ENCODE results near the gene TMPRSS5.
"Not testable (repeated sequence)": the region's sequence is repeated elsewhere in the genome, so short reads cannot be mapped to it uniquely, and the experiment has no call there.

The TMPRSS5 gene

DNA sequence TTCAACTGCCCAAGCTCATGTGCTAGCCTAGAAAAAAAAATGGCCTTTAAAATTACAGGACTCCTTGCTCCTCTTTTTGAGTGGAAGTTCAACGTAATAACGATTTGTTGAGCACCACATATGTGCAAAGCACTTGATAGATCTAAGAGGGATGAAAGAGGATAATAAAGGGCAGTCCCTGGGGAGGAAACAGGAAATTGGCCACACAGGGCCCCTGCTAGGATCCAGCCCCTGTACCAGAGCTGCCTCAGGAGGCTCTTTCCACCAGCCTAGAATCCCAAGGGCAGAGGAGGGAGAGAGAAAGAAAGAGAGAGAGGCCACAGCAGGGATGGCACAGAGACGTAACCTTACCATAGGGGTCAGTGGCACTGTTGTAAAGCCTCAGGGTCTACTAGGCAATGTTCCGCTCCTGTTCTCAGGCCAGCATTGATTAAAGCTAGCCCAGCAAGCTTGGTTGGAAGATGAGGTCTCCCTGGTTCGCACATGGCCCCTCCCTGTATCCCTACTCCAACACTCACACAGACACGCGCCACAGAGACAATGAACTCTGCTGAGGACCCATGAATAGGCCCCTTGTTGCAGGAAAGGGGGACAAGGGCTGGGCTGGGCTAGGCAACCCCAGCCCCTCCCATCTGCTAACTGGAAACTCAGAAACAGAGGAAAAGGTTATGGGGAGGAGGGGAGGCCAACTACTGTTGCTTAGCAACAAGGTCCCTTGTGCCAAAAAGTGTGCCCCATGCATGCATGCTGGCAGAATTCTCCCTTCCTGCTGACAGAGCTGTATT, at the start of gene TMPRSS5:
TSS of gene TMPRSS5 (minus strand) at position 438 of the 785 bp plus-strand sequence. CDS start at position 354, 84 bp downstream.
- no peak for DNase-seq (ENCODE audit: low spot score)

DNA sequence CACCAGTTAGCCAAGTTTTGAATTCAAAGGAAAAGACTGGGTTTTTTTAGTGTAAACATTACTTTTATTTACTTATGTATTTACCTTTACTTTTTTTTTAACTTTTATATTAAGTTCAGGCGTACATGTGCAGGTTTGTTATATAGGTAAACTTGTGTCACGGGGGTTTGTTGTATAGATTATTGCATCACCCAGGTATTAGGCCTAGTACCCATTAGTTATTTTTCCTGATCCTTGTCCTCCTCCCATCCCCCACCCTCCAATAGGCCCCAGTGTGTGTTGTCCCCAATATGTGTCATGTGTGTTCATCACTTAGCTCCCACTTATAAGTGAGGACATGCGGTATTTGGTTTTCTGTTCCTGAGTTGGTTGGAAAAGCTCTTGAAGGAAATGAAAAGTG, 46.8 kb upstream of the TMPRSS5 start:
- DNase-seq (ENCODE audit: low spot score): no peak

DNA sequence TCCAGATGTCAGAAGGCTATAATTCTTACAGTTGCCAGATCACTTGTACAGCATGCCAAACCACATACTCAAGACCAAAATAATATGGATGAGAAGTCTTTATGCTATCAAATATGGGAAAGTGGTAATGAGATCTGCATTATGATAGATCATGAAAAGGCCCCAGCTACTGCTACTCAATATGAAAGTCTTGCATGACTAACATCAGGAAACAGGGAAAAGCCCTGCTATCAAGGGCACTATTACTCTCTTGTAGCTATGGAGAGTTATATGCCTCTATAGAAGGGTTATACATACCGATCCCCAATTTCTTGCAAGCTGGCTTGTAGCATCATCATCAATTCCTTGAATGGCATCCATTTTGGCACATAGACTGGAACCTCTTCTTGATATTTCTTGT, 30.2 kb upstream of the TMPRSS5 start:
- no peak for DNase-seq (ENCODE audit: low spot score)

DNA sequence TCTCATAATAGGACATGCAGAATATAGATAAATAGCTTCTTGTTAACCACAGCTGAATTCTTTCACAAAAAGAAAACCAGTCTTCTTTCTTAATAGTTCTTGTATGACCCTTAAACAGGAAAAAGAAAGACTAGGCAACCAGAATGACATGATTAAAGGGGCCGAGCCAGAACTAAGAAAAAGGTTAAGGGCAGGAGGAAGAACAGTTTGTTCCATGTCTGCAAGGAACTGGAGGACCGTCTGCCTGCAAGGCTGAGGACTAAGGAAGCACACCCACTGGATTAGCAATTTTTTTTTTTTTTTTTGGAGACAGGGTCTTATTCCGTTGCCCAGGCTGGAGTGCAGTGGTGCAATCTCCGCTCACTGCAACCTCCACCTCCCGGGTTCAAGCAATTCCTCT, 26.0 kb upstream of the TMPRSS5 start:
- DNase-seq (ENCODE audit: low spot score): no peak

DNA sequence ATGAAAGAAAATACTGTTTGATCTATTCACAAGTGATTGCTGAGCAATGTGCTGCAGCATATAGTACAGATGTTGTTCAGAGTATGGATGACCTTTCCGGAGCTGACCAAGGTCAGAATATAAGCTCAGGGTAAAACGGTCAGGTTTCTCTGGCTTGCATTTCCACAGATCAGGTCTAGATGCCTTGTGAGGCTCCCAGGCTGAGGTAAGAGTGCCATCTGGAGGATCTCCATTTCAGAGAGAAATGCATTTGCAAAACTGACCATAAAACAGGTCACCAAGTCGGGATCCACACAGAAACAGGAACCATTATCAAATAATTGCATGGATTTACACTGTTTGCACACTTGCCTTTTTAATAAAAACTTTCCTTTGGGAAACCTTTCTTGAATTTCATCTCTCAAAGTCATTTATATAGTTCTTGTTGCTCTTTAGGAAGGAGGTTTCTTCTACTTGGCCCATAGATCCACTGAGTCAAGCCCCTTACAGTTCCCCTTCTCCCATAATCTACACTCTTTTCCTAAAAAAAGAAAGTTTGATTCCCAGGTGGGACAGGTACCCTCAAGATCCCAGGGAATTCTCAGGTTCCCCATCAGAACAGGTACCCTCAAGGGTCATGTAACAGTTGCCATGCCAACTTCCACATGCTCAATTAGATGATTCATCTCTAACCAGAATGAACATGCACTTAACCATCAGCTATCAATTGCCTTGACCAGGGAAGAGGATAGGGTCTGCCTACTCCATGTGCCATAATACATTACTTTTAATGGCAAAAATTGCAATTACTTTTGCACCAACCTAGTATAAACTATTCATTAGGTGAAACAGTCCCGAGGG, 25.0 kb upstream of the TMPRSS5 start:
- DNase-seq (ENCODE audit: low spot score): no peak

DNA sequence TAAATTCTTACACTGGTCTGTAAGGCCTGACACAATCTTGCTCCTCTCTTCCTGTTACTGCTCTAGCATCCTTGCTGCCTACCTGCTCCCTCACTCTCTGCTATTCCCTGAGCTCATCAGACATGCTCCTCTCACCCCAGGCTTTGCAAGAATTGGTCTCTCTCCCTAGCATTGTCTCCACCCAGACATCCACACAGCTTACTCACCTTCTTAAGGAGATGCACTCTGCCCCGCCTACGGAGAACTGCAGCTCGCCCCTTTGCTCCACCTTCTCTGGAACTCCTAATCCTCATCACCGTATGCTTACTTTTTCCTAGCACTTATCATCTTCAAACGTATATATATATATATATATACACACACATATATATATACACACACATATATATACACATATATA, 23.3 kb upstream of the TMPRSS5 start:
- DNase-seq (ENCODE audit: low spot score): no peak

DNA sequence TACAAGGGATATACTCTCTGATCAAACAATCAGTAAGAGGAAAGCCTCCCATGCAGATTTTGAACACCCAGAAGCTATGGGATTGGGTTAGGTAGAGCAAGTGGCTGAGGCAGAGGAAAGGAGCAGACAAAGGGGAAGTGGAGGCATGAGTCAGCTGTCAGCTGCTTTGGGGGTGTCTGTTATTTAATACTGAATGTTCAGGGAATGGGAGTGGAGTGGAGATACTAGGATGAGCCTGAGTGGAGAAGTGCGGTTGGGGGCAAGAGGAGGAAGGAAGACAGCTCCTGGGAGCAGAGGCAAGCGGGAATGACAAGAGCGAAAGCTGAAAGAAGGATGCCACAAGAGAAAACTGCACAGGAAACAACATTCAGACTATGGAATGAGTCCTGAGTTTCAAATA, 22.7 kb upstream of the TMPRSS5 start:
- no peak for DNase-seq (ENCODE audit: low spot score)

DNA sequence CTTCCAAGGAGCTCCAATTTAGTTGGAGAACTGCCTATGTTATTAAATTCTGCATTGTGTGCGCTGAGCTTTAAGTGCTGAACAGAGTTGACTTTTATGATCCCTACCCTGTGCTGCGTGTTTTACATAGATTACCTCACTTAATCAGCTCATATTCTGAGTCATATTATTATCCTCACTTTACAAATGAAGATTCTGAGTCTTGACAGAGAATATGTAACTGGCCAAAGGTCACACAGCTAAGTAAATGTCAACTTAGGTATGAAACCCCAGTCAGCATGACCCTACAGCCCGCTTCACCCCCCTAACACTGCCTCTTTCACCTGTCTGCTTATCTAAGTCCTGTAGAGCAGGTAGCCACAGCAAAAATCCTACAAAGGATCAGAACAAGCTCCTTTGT, 19.8 kb upstream of the TMPRSS5 start:
- DNase-seq (ENCODE audit: low spot score): no peak

DNA sequence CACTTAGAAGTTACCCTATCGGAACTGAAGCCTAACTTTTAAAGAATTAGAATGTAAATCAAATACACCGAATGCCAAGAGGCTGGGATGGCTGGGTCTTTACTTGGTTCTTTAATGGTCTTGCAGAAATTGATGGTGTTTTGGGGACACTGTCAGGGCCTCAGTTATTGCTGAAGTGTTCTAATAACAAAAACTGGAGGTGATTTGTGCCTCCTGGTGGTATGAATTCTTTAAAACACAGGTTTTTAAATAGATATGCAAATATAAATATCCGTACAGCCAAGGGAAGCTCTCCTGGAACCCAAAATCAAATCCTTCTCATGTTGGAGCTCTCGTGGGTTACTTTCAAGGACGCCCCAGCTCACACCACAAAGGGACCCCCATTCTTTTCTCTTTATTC, 19.3 kb upstream of the TMPRSS5 start:
- DNase-seq (ENCODE audit: low spot score): no peak

DNA sequence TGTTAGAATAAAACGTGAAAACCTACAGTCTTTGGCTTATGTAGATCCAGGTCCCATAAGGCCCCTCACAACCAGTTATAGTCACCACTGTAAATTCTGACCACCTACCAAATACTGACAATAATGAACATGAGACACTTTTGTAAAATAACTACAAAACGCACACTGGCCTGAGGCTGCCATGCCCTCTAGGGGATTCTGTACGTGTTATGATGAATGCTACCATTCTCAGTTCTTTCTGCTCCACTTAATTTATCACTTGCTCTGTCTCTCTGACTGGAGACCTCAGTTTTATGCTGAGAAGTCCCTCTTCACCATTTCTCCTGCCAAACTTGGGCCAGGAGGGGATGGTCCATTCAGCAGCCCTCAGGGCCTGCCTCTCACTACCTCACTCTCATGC, 18.7 kb upstream of the TMPRSS5 start:
- no peak for DNase-seq (ENCODE audit: low spot score)

DNA sequence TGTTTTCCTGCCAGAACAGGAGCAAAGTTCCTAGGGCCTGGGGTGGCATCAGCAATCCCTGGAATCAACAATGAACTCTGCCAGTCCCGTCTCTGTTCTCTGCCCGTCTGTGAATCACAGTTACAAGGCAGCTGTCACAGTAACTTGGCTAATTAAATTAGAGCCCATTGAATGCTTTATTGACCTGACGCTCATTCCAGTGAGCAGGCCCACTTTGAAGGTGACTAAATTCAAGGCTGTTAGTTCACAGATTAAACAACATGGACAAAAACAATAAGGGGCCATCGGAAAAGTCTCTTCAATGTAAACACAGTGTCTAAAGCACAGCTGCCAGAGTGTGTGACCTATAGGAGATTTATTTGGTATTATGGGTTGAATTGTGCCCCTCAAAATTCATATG, 17.7 kb upstream of the TMPRSS5 start:
- no peak for DNase-seq (ENCODE audit: low spot score)

DNA sequence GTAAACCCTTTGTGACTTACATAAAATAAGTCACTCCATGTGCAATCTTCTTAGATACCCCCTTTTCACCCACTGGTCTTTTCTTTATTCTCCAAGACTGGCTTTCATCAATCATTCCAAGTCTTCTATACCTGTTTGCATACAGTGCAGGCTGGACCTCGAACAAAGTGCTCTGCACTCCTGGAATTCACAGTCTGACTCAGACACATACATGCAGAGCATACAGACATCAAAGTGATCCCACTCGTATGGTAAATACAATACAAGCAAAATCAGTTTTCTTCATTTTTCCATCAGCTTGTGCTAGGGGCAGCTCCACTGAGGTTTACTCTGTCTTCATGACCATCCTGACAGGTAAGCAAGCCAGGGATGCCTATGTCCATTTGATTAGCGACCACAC, 16.8 kb upstream of the TMPRSS5 start:
- no peak for DNase-seq (ENCODE audit: low spot score)

DNA sequence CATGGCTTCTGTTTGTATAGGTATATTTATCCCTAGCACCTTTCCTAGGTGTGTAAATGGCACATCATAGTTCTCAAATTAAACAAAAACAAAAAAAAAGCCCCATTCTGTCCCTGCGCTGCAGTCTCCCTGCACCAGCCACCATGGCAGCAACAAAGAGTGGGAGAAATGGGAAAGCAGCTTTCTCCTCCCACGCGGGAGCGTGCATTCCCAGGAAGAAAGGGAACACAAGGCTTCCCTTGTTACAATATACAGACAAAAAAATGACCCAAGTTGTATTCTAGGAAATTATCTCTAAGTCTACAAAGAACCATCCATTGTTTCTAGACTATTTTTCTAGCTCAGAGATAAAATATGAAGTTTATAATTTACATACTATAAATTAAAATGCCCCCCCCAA, 16.1 kb upstream of the TMPRSS5 start:
- no peak for DNase-seq (ENCODE audit: low spot score)

DNA sequence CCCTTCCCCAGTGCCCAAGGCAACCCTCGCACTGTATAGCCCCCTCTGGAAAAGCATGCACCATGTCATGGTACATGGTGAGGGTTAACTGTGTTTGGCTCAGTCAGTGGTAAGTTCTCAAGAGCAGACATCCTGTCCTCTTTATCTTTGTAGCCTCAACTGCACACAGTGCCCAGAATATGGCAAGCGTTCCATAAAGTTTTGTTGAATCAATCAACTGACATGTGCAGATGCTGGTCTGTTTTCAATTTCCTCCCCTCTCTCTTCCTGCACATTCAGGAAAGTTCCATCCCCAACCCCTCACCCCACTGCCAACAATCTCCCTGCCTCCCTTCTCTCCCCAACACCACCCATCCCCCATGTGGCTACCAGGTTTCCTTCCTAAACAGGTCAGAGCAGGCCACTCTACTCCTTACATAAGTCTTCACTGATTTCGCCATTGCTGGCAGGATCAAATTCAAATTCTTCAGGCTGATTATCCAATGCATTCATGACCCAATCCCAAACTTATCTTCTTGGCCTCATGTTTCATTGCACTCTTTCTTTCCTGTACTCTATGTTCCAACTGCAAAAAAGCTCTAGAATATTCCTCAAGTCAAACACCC, 15.5 kb upstream of the TMPRSS5 start:
- no peak for DNase-seq (ENCODE audit: low spot score)

DNA sequence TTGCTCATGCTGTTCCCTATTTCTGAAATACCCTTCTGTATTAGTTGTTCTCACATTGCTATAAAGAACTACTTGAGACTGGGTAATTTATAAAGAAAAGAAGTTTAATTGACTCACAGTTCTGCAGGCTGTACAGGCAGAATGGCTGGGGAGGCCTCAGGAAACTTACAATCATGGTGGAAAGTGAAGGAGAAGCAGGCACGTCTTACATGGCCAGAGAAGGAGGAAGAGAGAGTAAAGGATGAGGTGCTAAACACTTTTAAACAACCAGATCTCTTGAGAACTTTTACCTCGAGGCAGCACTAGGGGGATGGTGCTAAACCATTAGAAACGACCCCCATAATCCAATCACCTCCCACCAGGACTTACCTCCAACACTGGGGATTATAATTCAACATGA, 14.4 kb upstream of the TMPRSS5 start:
- DNase-seq (ENCODE audit: low spot score): not testable (repeated sequence)

DNA sequence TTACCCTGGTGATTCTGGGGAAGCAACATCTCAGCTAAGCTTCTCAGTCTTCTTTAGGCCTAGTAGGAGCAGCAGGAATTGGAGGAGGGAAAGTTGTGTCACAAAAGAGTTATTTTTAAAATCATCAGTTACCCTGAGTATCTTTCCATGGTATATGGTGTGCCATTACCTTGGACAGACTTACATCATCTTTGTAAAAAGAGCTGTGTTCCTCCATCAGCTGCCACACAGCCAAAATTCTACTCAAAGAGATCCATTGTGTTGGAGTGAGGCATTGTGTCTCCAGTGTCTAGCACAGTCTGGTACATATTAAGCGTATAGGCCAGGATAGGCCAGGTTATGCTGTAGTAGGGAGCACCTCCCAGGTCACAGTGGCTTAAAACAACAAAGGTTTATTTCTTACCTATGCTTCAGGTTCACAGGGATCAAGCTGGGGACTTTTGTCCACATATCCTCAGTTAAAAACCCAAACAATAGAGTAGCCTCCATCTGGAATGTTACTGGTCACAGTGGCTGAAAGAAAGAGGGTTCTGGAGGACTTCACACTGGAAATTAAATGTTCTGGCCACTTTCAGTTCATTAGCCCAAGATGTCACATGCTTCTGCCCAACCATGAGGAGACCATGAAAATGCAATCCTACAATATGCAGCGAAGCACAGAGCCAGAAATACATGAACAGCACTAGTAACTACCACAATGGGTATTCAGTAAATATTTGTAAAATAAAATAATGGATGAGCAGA, 9.9 kb upstream of the TMPRSS5 start:
- no peak for DNase-seq (ENCODE audit: low spot score)

DNA sequence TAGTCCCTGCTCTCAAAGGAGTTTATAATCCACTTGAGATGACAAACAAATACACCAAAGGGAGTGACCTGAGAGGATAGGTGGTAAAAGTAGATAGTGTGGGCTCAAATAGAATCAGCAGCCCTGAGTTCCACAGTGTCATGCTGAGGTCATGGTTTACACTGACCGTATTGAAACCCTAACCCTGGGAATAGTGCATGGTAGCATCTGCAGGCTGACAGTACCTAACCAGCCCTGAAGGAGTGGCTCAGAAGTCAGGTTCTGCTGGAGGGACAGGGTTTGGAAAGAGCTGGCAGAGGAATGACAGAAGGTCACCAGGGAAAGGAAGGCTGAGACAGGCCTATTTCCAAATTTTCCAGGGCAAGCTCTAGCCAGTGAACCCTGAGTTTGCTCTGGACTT, 9.2 kb upstream of the TMPRSS5 start:
- no peak for DNase-seq (ENCODE audit: low spot score)

DNA sequence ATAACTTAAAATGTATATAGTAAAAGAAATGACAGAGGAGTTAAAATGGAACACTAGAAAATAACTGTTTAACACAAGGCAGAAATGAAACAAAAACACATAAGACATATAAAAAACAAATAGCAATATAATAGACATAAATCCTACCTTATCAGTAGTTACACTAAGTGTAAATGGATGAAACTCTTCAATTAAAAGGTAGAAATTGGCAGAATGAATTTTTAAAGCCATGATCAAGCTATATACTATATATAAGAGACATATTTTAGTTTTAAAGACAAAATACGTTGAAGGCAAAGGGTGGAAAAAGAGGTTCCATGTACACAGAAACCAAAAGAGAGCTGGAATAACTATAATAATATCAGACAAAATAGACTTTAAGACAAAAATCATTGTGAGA, 4.9 kb upstream of the TMPRSS5 start:
- DNase-seq (ENCODE audit: low spot score): no peak

DNA sequence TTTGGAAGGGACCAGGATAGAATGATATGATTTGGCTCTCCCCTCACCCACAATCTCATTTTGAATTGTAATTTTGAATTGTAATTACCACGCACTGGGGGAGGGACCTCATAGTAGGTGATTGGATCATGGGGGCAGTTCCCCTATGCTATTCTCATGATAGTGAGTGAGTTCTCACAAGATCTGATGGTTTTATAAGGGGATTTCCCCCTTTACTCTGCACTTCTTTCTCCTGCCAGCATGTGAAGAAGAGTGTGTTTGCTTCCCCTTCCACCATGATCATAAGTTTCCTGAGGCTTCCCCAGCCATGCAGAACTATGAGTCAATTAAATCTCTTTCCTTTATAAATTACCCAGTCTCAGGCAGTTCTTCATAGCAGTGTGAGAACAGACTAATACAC, 2.6 kb downstream of the TMPRSS5 start:
- DNase-seq (ENCODE audit: low spot score): not testable (repeated sequence)

DNA sequence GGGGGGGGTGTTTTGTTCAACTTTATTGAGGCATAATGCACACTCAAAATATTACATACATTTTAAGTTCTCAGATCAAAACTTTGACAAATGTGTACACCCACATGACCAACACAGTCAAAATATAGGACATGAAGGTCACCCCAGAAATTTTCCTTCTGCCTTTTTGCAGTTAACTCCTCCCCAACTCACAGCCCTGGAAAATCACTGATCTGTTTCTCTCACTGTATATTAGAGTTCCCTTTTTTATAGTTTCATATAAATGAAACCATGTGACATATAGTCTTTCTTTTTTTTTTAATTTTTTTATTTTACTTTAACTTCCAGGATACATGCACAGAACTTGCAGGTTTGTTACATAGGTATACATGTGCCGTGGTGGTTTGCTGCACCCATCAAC, 4.6 kb downstream of the TMPRSS5 start:
- no peak for DNase-seq (ENCODE audit: low spot score)

DNA sequence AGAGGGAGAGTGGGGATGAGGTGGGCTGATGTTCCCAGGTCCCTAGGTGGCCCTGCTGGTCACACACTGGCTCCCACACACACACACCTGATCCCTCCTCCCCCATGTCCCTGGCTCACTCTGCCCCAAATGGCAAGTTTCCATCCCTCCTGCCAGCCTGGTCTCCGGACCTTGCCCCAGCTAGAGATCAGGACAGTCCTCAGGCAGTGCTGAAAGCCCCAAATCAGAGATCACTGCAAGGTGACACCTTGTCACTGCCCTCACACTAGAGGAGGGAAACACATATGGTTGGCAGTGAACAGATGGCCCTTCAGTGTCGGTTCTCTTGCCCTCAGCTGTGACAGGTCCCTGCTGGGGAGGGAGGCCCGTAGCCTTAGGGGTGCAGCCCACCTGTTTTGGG, 7.6 kb downstream of the TMPRSS5 start:
- no peak for DNase-seq (ENCODE audit: low spot score)

DNA sequence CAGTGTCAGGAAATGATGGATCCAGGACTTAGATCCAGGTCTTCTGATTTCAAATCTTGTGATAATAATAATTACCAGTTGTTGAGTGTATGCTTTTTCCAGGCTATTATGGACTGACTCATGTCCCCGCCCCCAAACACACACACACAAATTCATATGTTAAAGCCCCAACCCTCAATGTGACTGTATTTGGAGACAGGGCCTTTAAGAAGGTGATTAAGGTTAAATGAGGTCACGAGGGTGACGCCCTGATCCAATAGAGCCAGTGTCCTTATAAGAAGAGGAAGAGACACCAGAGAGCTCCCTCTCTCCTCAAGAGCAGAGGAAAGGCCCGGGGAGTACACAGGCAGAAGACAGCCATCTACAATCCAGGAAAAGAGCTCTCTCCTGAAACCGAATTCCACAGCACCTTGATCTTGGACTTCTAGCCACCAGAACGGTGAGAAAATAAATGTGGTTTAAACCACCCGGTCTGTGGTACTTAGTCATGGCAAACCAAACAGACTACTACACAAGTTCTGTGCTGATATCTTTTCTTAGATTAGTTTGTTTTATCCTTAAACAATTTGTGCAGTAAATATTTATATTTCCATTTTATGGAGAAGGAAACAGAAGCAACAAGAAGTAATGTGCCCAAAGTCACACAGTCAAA, 8.2 kb downstream of the TMPRSS5 start:
- DNase-seq (ENCODE audit: low spot score): no peak
